VCaP (cell line): ENCODE measurements around the gene NCOA7.
A peak's percentile ranks its signal among the peaks of the same experiment; 100 is the strongest.

ENCODE experiments used
- H3K27ac ChIP-seq: fragments of 450-650 bp; 2 replicates; pipeline ENCODE4 v1.5.1; 2017
- CTCF ChIP-seq: fragments of 450-650 bp; conservative IDR thresholded peaks from 2 replicates; pipeline ENCODE4 v1.5.1; 2017; ENCODE audit warnings: mild to moderate bottlenecking, moderate library complexity

Gene NCOA7

GRCh38 chr6:125791820-125792165 lies 1.0 kb downstream of the NCOA7 start:
- peak overlapping the region; percentile 94 for H3K27ac ChIP-seq
- TF ChIP-seq CTCF = peak; percentile 44; the same call in 1 of the 2 replicates

DNA sequence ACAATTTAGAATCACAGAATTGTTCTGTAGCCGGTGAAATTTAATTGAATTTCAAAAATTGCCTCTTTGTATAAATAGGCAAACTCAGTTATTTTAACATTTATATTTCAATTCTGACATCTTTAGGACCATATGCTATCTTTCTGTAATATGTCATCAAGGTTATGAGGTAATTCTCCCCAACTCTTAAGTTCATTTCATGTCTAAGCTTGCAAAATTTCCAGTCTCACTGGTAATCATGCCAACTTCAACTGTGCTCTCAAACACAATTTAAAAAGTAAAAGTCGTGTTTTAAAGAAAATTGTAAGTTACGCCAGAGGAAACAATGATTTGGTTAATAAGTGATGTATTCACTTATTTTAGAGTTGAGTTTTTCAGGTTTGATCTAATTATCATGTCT lies 1.4 kb downstream of the NCOA7 start:
- TF ChIP-seq CTCF = no peak
- H3K27ac ChIP-seq = peak overlapping the region; percentile 94; the same call in 1 of the 2 replicates

DNA sequence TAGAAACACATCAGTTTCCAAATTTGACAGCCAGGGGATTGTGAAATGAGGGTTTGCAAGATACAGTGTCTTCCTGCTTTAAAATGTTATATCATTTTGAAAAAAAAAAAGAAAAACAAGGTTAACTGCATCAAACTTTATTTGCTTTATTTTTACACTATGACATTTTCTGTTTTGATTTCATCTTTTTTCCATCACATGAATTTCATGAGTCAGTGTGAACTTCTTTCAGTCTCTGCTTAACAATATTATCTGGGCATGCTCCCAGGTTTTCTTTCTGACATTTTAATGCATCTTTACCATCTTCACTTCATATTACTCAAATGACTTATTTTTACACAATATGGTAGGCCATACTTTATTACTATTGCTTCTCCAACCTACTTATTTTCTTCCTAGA lies 1.9 kb downstream of the NCOA7 start:
- TF ChIP-seq CTCF = no peak
- peak overlapping the region; percentile 40; the same call in 1 of the 2 replicates for H3K27ac ChIP-seq

GRCh38 chr6:125793280-125793679 lies 2.5 kb downstream of the NCOA7 start:
- peak overlapping the region; percentile 40; the same call in 1 of the 2 replicates for H3K27ac ChIP-seq
- TF ChIP-seq CTCF = no peak

DNA sequence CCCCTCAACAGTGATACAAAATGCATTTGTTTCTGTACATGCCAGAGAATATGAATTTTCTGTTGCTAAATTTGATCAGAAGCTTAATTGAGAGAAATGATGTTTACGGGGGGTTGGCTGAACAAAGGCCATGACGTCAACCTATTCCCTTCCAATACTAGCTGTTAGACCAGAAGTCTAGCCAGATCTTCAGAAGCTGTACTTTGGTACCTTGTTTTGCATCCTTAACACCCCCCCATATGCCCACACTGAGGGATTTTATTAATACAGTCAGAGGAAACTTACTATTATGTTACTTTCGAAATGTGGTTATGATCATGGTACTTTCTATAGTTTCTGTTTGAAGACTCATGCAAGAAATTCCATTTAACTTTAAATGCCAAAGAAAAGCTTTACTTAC lies 3.1 kb downstream of the NCOA7 start:
- H3K27ac ChIP-seq = peak overlapping the region; percentile 40; the same call in 1 of the 2 replicates
- TF ChIP-seq CTCF = no peak

GRCh38 chr6:125794342-125795137 lies 3.8 kb downstream of the NCOA7 start:
- TF ChIP-seq CTCF = no peak
- H3K27ac ChIP-seq = no peak overlapping the region

GRCh38 chr6:125795301-125795700 lies 4.5 kb downstream of the NCOA7 start:
- no peak overlapping the region for H3K27ac ChIP-seq
- no peak for TF ChIP-seq CTCF
